Stimulated activated CD4-positive, alpha-beta T cell treated with anti-CD3 and anti-CD28 coated beads, Interleukin-4, amount 100 ng/mL, for 24 hours (primary cell): ENCODE data around the gene MRPS7.
A peak's percentile ranks its signal among the peaks of the same experiment; 100 is the strongest.
"Not testable (repeated sequence)": the region's sequence is repeated elsewhere in the genome, so short reads cannot be mapped to it uniquely, and the experiment has no call there.

Source experiments
- DNase-seq: peaks from one replicate; pipeline ENCODE4 v3.0.0-alpha.2; 2020

MRPS7 gene

GRCh38 chr17:75244133-75244866 is 17.4 kb upstream of the MRPS7 start:
- no peak for DNase-seq

- DNase-seq = no peak
Measured at GRCh38 chr17:75245011-75245410, 16.7 kb upstream of the MRPS7 start.

- DNase-seq = no peak
Measured at GRCh38 chr17:75246404-75246803, 15.3 kb upstream of the MRPS7 start.

GRCh38 chr17:75249564-75249963 is 12.1 kb upstream of the MRPS7 start:
- peak; percentile 45 for DNase-seq

GRCh38 chr17:75250009-75250471 is 11.6 kb upstream of the MRPS7 start:
- peak; percentile 87 for DNase-seq

- DNase-seq = no peak
Measured at GRCh38 chr17:75252039-75252816, 9.5 kb upstream of the MRPS7 start.

- not testable (repeated sequence) for DNase-seq
Measured at GRCh38 chr17:75255954-75256698, 5.6 kb upstream of the MRPS7 start.

- DNase-seq = not testable (repeated sequence)
Measured at GRCh38 chr17:75257228-75257627, 4.5 kb upstream of the MRPS7 start.

- DNase-seq = peak; percentile 74
Measured at GRCh38 chr17:75260641-75261335, 891 bp upstream of the MRPS7 start.

GRCh38 chr17:75262112-75262606 is 480 bp downstream of the MRPS7 start:
- DNase-seq = no peak

- no peak for DNase-seq
Measured at GRCh38 chr17:75263055-75263454, 1.4 kb downstream of the MRPS7 start.

- DNase-seq = no peak
Measured at GRCh38 chr17:75265614-75266315, 4.1 kb downstream of the MRPS7 start.

- no peak for DNase-seq
Measured at GRCh38 chr17:75266316-75267152, 4.9 kb downstream of the MRPS7 start.

- DNase-seq = no peak
Measured at GRCh38 chr17:75267153-75267410, 5.4 kb downstream of the MRPS7 start.

GRCh38 chr17:75267411-75268232 is 5.9 kb downstream of the MRPS7 start:
- DNase-seq = no peak

GRCh38 chr17:75269844-75270217 is 8.2 kb downstream of the MRPS7 start:
- DNase-seq = peak; percentile 14

- DNase-seq = peak; percentile 61
Measured at GRCh38 chr17:75270218-75270965, 8.7 kb downstream of the MRPS7 start.

GRCh38 chr17:75270966-75271232 is 9.2 kb downstream of the MRPS7 start, which contains the start of gene MIF4GD:
Gene MIF4GD (minus strand): TSS chr17:75271231. CDS start chr17:75270195, 1,036 bp downstream.
- DNase-seq = no peak

GRCh38 chr17:75271233-75271954 is 9.7 kb downstream of the MRPS7 start:
- DNase-seq = peak; percentile 86
